T-helper 2 cell treated with Interferon-gamma antibody and Interleukin-4, amounts not matched to agents 100 ng/mL and 5 ng/mL, for 36 hours (primary cell): ENCODE measurements around the gene CACNG4. TPM values are rescaled to one million over a fixed set of nuclear protein-coding genes. Genes with fewer than 3 reads are reported as not detected.
"Not testable (repeated sequence)": the region's sequence is repeated elsewhere in the genome, so short reads cannot be mapped to it uniquely, and the experiment has no call there.

Experiments used
- intact Hi-C: fragments of 100-400 bp; cut with micrococcal nuclease; formaldehyde crosslinking; loops from one replicate; pipeline ENCODE4 v1.15.1; 2023
- total RNA-seq: library from RNA; stranded (reverse); gene quantifications from 2 replicates; pipeline ENCODE4 v1.2.3, GENCODE V29; 2022

CACNG4 gene
- total RNA-seq, 1 donor from 2014 or later, result not detected

DNA sequence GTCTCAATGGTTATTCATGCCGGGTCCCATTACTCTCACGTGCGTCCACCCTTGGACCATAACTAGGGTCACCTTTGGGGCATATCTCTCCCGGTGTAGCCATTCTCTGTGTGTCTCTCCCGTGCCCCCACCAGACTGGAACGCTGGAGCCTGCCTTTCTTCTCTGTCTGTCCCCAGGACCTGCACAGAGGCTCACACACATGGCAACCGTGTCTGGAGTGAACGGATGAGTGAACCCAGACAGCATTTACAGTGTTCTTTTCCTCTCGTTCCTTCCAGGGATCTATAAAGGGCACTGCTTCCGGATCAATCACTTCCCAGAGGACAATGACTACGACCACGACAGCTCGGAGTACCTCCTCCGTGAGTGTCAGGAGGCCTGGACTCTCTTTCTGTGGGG, 53.4 kb downstream of the CACNG4 start:
- intact Hi-C loops, result no loop called here

DNA sequence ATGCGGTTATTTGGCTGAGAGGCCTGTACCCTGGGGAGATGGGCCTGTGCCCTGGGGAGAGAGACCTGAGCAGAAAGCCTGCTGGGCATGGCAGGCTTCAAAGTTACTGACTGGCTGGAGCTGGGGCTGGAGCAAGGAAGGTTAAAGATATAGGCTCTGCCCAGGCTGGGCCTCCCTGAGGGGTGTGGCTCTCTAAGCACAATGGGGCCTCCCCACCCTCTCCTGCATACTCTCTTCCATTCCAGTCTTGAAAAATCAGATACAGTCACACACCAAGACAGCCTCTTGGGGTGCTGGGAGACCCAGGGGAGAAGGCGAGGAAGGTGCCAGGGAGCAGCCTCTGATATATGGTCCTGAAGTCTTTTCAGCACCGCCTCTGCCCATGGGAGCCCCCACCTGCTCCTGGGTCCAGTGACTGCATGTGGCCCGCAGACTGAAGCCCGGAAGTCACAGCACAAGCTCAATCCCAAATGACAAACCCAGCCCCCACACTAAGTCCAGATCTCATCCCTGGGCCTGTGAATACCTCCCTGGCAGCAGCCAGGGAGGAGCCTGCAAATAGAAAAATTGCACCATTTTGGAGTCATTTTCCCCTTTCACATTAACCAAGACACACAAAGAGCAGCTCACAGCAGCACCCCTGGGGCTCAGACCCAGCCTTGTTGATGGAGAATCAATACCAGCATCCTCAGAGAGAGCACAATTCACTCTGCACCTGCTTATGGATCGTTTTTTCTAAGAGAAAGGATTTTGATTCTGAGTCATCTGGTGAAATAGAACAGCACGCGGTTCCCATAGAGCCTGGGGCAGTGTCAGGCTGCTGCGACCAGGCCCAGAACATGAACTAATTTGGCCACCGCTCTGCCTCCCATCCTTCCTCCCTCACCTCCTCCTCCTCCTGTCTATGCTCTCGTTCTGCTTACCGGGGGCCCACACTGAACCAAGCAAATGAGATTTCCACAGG, 54.2 kb downstream of the CACNG4 start:
- intact Hi-C loops, result no loop called here

DNA sequence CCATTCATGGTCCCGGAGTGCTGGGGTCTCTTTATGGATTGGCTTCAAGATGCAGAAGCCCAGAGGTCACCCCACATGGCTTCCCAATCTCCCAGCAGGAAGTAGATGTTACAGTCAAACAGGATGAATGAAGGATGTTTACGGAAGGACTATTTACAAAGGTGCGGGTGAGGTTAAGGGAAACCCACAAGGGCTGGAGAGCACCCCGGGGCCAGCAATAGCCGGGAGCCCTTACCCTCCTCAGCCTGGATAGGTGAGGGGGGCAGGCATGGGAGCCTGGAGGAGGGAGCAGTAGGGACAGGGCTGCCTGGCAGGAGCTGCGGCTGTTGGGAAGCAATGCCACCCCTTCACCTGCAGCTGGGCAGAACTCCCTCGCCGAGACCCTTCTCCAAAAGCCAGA, 55.3 kb downstream of the CACNG4 start:
- intact Hi-C loops, result no loop called here

DNA sequence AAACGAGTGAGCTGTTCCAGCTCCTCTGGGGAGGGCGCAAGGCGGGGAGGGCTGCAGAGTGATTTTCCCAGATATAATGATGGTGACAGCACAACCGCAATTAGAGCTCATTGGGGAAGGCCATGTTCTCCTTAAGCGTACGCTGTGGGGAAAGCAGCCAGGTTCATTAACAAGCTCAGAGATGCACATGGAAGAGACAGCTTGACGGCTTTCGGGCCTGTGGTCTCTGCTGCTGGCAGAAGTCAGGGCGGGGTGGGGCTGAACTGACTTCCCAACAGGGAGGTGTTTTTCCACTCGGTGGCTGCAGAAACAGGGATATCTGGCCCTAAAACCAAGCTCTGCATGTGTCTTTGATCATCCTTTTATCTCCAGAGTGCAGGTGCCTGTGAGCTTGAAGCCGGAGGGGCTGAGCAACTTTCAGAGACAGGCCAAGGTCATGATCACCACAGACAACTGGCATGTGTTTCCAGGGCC, 55.8 kb downstream of the CACNG4 start:
- intact Hi-C loops, result no loop called here

GRCh38 chr17:67021196-67021595, 56.7 kb downstream of the CACNG4 start:
- intact Hi-C loops, result no loop called here

DNA sequence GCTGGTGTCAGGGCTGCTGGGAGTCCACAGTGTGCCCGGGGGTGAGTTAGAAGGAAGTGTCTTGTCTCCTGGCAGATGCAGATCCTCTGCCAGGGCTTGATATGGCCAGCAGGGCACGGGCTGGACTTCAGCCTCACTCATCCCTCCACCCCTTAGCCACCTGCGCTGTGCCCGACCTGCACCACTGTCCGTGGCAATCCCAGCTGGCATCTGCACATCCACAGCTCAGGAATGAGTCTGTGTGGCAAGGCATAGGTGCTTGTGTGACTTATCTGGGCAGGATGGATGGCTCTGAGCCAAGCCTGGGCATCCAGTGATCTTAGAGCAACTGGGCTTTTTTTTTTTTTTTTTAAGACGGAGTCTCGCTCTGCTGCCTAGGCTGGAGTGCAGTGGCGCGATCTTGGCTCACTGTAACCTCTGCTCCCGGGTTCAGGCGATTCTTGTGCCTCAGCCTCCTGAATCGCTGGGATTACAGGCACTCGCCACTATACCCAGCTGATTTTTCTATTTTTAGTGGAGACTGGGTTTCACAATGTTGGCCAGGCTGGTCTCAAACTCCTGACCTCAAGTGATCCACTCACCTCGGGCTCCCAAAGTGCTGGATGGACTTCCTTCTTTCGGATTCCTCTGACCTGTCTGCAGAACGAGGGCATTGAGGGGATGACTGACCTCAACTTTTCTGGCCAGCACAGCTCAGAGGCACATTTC, 57.4 kb downstream of the CACNG4 start:
- intact Hi-C loops, result no loop called here

- intact Hi-C loops, result no loop called here
These were observed 57.9 kb downstream of the CACNG4 start for GRCh38 chr17:67022451-67022810.

DNA sequence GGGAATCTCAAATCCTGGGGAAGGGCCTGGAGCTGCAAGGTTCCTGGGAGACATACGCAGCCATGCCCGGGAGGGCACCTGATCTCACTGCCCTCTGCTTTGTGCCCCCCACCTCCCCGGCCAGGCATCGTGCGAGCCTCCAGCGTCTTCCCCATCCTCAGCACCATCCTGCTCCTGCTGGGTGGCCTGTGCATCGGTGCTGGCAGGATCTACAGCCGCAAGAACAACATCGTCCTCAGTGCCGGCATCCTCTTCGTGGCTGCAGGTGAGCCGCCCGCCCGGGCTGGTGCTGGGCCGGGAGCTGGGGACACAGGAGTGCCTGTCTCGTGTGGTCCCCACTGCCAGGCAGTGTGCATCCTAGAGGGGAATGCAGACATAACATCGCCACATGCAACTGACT, 60.2 kb downstream of the CACNG4 start:
- intact Hi-C loops, result no loop called here

GRCh38 chr17:67025216-67025792, 60.8 kb downstream of the CACNG4 start:
- intact Hi-C loops, result no loop called here

GRCh38 chr17:67026341-67026740, 61.8 kb downstream of the CACNG4 start:
- intact Hi-C loops, result no loop called here

DNA sequence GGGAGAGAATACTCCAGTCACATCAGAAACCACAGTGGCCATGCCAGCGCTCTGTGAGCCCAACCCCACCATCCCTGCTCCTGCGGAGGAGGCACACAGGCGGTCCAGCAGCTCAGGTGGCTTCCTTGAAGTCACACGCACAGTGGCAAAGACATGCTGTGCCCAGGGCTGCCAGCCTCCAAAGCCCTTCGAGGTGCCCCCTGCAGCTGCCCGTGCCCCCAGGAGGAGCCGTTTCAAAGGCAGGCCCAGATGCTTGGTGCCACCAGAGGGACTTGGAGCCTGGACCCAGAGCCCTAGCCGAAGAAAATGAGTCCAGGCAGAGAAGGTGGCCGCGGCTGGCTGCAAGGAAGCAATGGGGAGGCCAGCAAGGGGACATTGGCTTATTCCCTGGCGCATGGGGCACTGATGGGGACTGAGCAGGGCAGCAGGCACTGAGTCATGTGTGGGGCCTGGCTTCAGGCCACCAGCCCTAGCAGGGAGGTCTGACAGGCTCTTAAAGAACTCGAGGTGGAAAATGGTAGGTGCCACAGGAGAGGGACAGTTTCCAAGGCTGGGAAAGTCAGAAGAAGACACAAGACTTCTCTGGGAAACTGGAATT, 62.6 kb downstream of the CACNG4 start:
- intact Hi-C loops, result no loop called here

DNA sequence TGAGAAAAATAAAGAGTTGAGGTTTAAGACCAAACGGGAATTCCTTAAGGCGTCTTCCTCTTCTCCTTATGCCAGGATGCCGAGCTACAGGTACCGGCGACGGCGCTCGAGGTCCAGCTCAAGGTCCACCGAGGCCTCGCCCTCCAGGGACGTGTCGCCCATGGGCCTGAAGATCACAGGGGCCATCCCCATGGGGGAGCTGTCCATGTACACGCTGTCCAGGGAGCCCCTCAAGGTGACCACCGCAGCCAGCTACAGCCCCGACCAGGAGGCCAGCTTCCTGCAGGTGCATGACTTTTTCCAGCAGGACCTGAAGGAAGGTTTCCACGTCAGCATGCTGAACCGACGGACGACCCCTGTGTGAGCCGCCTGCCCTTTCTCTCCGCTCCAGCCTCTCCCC, 66.1 kb downstream of the CACNG4 start:
- intact Hi-C loops, result no loop called here

DNA sequence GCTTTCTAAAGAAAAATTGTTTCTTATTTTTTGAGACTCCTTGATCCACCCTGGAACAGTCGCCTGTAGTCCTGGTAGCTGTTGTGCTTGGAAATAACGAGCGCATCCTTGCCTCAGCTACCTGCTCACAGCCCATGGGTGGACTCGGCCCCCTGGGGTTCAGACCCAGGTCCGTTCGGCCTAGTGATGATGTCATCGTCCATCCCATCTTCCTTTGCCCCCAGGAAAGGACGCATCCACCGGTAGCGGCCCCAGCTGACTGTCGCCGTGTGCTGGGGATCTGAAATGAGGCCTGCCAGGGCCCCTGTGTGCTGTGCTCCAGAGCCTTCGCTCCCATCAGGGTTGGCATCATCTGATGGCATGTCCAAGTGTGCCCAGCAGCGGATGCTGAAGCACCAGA, 67.9 kb downstream of the CACNG4 start:
- intact Hi-C loops, result no loop called here

GRCh38 chr17:67032985-67033384, 68.5 kb downstream of the CACNG4 start:
- intact Hi-C loops, result no loop called here

- intact Hi-C loops, result no loop called here
These were observed 69.1 kb downstream of the CACNG4 start for GRCh38 chr17:67033613-67034012.

DNA sequence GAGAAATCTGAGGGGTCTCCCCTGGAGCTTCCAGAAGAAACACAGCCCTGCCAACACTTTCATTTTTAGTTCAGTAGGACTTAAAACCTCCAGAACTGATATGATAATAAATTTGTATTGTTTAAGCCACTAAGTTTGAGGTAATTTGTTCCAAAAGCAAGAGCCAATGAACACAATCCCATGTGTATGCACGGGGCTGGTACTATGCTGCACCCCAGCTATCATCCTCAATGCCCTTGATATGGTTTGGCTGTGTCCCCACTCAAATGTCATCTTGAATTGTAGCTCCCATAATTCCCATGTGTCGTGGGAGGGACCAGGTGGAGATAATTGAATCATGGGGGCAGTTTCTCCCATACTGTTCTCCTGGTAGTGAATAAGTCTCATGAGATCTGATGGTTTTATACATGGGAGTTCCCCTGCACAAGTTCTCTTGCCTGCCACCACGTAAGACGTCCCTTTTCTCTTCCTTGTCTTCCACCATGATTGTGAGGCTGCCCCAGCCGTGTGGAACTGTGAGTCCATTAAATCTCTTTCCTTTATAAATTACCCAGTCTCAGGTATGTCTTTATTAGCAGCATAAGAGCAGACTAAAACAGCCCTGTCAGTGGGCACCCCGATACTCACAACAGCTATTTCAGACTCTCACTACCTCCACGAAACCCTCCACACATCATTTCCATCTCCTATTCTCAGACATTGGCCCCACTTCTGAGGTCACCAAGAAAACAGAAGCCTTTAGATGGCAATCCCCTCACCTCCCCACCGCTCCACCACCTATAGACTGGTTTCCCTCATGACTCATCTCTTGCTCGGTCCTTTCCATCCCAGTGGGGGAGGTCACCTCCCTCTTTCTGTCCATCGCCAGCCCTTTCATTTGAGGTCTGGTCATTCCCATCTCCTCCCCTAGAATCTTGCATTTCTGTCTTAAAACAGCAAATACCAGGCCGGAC, 70.9 kb downstream of the CACNG4 start:
- intact Hi-C loops, result no loop called here

DNA sequence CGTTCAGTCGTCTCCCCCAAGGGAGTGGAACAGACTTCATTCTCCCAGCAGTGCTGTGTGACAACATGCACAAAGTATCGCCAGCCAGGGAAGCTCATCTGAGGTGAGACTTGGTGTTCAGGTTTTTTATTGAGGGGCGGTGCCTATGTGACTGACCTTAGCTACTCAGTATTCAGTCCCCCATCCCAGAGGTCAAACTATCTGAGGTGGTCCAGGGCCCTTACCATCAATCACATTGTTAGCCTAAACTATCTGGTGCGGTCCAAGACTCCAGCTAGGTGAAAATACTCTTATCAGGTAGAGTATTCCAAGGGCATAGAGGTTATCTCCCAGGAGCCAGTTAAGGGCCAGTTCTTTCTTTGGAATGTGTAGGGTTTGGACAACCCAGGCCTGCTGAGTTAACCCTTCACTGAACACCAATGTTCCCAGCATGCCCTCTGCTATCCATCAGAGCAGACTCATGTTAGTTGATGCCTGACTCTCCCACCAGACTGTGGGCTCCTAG, 74.4 kb downstream of the CACNG4 start:
- intact Hi-C loops, result no loop called here

GRCh38 chr17:67040652-67041051, 76.1 kb downstream of the CACNG4 start:
- intact Hi-C loops, result no loop called here

DNA sequence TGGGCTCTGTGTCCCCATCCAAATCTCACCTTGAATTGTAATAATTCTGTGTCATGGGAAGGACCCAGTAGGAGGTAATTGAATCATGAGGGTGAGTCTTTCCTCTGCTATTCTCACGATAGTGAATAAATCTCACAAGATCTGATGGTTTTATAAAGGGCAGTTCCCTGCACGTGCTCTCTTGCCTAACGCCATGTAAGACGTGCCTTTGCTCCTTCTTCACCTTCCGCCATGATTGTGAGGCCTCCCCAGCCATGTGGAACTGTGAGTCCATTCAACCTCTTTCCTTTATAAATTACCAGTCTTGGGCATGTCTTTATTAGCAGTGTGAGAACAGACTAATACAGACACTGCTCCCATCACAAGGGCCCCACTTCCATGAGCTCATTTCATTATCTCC, 76.6 kb downstream of the CACNG4 start:
- intact Hi-C loops, result not testable (repeated sequence)

DNA sequence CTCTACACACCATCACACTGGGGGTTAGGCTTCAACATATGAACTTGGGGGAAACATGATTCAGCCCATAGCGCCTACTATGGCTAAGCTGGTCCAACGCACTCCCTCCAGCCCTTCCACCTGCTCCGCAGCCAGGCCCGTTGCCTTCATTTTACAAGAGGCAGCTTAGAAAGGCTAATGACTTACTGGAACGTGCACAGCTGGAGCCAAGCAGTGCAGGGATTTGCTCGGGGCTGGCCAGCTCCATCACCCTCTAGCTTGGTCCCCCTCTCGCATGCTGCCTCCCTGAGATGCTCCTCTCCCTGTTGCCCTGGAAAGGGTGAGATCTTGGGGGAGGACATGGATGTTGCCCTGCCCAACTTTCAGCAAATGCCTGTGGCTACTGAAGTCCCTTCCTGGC, 77.0 kb downstream of the CACNG4 start:
- intact Hi-C loops, result no loop called here
